Measurements from ENCODE around the gene EIF5B.

EIF5B gene

GRCh38 chr2:99373144-99373543 is 36.0 kb downstream of the EIF5B start:
- no peak for DNase-seq (ENCODE audit: low spot score)

- DNase-seq (ENCODE audit: low spot score), result no peak
Observed at GRCh38 chr2:99374747-99375146, 37.6 kb downstream of the EIF5B start.

- no peak for DNase-seq (ENCODE audit: low spot score)
Observed at GRCh38 chr2:99376254-99376864, 39.2 kb downstream of the EIF5B start.

GRCh38 chr2:99377879-99378278 is 40.7 kb downstream of the EIF5B start:
- no peak for DNase-seq (ENCODE audit: low spot score)

- no peak for DNase-seq (ENCODE audit: low spot score)
Observed at GRCh38 chr2:99380376-99381010, 43.3 kb downstream of the EIF5B start.

GRCh38 chr2:99382143-99382542 is 45.0 kb downstream of the EIF5B start:
- DNase-seq (ENCODE audit: low spot score), result no peak

- no peak for DNase-seq (ENCODE audit: low spot score)
Observed at GRCh38 chr2:99386011-99386410, 48.8 kb downstream of the EIF5B start.

- DNase-seq (ENCODE audit: low spot score), result no peak
Observed at GRCh38 chr2:99388892-99389291, 51.7 kb downstream of the EIF5B start.

- DNase-seq (ENCODE audit: low spot score), result no peak
Observed at GRCh38 chr2:99389371-99389770, 52.2 kb downstream of the EIF5B start.

GRCh38 chr2:99389946-99390345 is 52.8 kb downstream of the EIF5B start:
- DNase-seq (ENCODE audit: low spot score), result no peak

GRCh38 chr2:99395589-99396130 is 58.5 kb downstream of the EIF5B start:
- no peak for DNase-seq (ENCODE audit: low spot score)

GRCh38 chr2:99397266-99397920 is 60.2 kb downstream of the EIF5B start:
- no peak for DNase-seq (ENCODE audit: low spot score)

- no peak for DNase-seq (ENCODE audit: low spot score)
Observed at GRCh38 chr2:99398303-99398702, 61.1 kb downstream of the EIF5B start.

- no peak for DNase-seq (ENCODE audit: low spot score)
Observed at GRCh38 chr2:99399063-99399462, 61.9 kb downstream of the EIF5B start.

- no peak for DNase-seq (ENCODE audit: low spot score)
Observed at GRCh38 chr2:99399795-99400194, 62.6 kb downstream of the EIF5B start.

GRCh38 chr2:99401841-99402240 is 64.7 kb downstream of the EIF5B start:
- DNase-seq (ENCODE audit: low spot score), result no peak

GRCh38 chr2:99403084-99403483 is 65.9 kb downstream of the EIF5B start:
- no peak for DNase-seq (ENCODE audit: low spot score)

- no peak for DNase-seq (ENCODE audit: low spot score)
Observed at GRCh38 chr2:99403524-99403923, 66.3 kb downstream of the EIF5B start.

GRCh38 chr2:99404039-99404796 is 67.0 kb downstream of the EIF5B start:
- DNase-seq (ENCODE audit: low spot score), result no peak

GRCh38 chr2:99404797-99405669 is 67.8 kb downstream of the EIF5B start:
- DNase-seq (ENCODE audit: low spot score), result no peak

- no peak for DNase-seq (ENCODE audit: low spot score)
Observed at GRCh38 chr2:99406137-99406536, 68.9 kb downstream of the EIF5B start.

GRCh38 chr2:99410276-99410675 is 73.1 kb downstream of the EIF5B start:
- no peak for DNase-seq (ENCODE audit: low spot score)

Measured in NAMALWA (cell line).